GM12878 (cell line): ENCODE data around the gene NR2F2. TPM values are rescaled to one million over a fixed set of nuclear protein-coding genes. Genes with fewer than 3 reads are reported as not detected.

ENCODE experiments used
- ATAC-seq: fragments of 200-7000 bp; cut with Tn5 transposase; 3 replicates; pipeline ENCODE4 v1.9.1; 2020; ENCODE audit warnings: mild to moderate bottlenecking, moderate library complexity
- BruUV-seq: library from RNA; stranded (reverse); fragments of 400-500 nt; replicated peaks from 2 replicates; lab custom pipeline; 2021; lab: Mats Ljungman, UMichigan
- CTCF ChIA-PET: fragments of 300-600 bp; sonication (Branson Sonifier 250); formaldehyde crosslinking; extraction: SDS; loops from one replicate; lab custom pipeline; 2021; ENCODE audit warnings: inconsistent platforms; lab: Yijun Ruan, JAX
- POLR2A ChIA-PET: fragments of 350-600 bp; formaldehyde crosslinking; extraction: SDS; loops from one replicate; lab custom pipeline; 2021; ENCODE audit warnings: inconsistent platforms; lab: Charles Lee
- RAD21 ChIA-PET: fragments of 300-600 bp; sonication (Branson Sonifier 250); formaldehyde crosslinking; loops from one replicate; lab custom pipeline; 2023; ENCODE audit warnings: antibody characterized with exemption; ENCODE audit not compliant: unreplicated experiment; lab: Charles Lee
- SMC1A ChIA-PET: fragments of 300-600 bp; sonication (Branson Sonifier 250); formaldehyde crosslinking; loops from one replicate; lab custom pipeline; 2023; ENCODE audit not compliant: unreplicated experiment, uncharacterized antibody; lab: Charles Lee
- DNase-seq: peaks from one replicate; pipeline ENCODE4 v3.0.0-alpha.2; 2011; ENCODE audit warnings: low read depth, low spot score
- FAIRE-seq: peaks from 3 replicates; lab custom pipeline; 2011; peaks lifted over from hg19 to GRCh38; lab: Jason Lieb, UNC
- H2AFZ ChIP-seq: 2 replicates; pipeline ENCODE4 v1.6.0; 2011; ENCODE audit warnings: low read depth, low read length, control low read depth; ENCODE audit not compliant: control insufficient read depth
- H3K27ac ChIP-seq: 2 replicates; pipeline ENCODE4 v1.5.1; 2011; ENCODE audit warnings: control low read depth; ENCODE audit not compliant: control insufficient read depth, insufficient read depth
- H3K27me3 ChIP-seq, 2 experiments: replicated peaks in 1 of 2; 2 replicates each; pipeline versions ENCODE4 v1.6.0 to v1.6.1; 2011; ENCODE audit warnings: low read length in 1 of 2; ENCODE audit not compliant: control insufficient read depth in 2 of 2, insufficient read depth in 2 of 2
- H3K36me3 ChIP-seq, 2 experiments: 2 replicates each; pipeline ENCODE4 v1.5.1; 2011; ENCODE audit warnings: low read length in 1 of 2; ENCODE audit not compliant: control insufficient read depth in 2 of 2, insufficient read depth in 2 of 2
- H3K4me1 ChIP-seq: 2 replicates; pipeline ENCODE4 v1.6.1; 2011; ENCODE audit warnings: mild to moderate bottlenecking, low read length, moderate library complexity, mixed read lengths; ENCODE audit not compliant: control insufficient read depth, insufficient read depth
- H3K4me2 ChIP-seq: 2 replicates; pipeline ENCODE4 v1.6.0; 2011; ENCODE audit warnings: control low read depth; ENCODE audit not compliant: control insufficient read depth, insufficient read depth
- H3K4me3 ChIP-seq: fragments of 200-600 bp; sonication (generic); 2 replicates; pipeline ENCODE4 v1.5.1; 2016
- H3K79me2 ChIP-seq: 2 replicates; pipeline ENCODE4 v1.6.0; 2011; ENCODE audit warnings: low read length; ENCODE audit not compliant: control insufficient read depth, insufficient read depth
- H3K9ac ChIP-seq: 2 replicates; pipeline ENCODE4 v1.8.0; 2011; ENCODE audit warnings: low read length, control low read depth, mixed read lengths; ENCODE audit not compliant: control insufficient read depth, insufficient read depth
- H3K9me3 ChIP-seq: replicated peaks from 3 replicates; pipeline ENCODE4 v1.5.1; 2011; ENCODE audit warnings: mild to moderate bottlenecking, low read length; ENCODE audit not compliant: control insufficient read depth, insufficient read depth
- H4K20me1 ChIP-seq: 2 replicates; pipeline ENCODE4 v1.6.0; 2011; ENCODE audit not compliant: control insufficient read depth, insufficient read depth
- CREB1 ChIP-seq: IDR thresholded peaks from 2 replicates; pipeline ENCODE4 v1.6.1; 2012; ENCODE audit warnings: low read depth, mild to moderate bottlenecking, inconsistent platforms
- CREM ChIP-seq: IDR thresholded peaks from 2 replicates; pipeline ENCODE4 v1.6.1; 2014; ENCODE audit warnings: antibody characterized with exemption, low read depth
- ESRRA ChIP-seq: IDR thresholded peaks from 2 replicates; pipeline ENCODE4 v1.6.1; 2012; ENCODE audit warnings: mild to moderate bottlenecking, low read length, improper control_type of control experiment
- EZH2 ChIP-seq: IDR thresholded peaks from 2 replicates; pipeline ENCODE4 v1.6.1; 2012; ENCODE audit warnings: low read depth, mild to moderate bottlenecking, control low read depth, inconsistent platforms, low read length, borderline replicate concordance; ENCODE audit not compliant: control insufficient read depth
- POLR2AphosphoS5 ChIP-seq: IDR thresholded peaks from 2 replicates; pipeline ENCODE4 v1.6.1; 2011; ENCODE audit warnings: mild to moderate bottlenecking, low read length, inconsistent platforms
- RAD21 ChIP-seq: IDR thresholded peaks from 2 replicates; pipeline ENCODE4 v1.6.1; 2011; ENCODE audit warnings: mild to moderate bottlenecking, low read depth, low read length, moderate library complexity; ENCODE audit not compliant: insufficient read depth
- SUZ12 ChIP-seq: fragments of 200-600 bp; sonication (generic); IDR thresholded peaks from one replicate; pipeline ENCODE4 v1.6.1; 2018; ENCODE audit warnings: antibody characterized with exemption, mild to moderate bottlenecking; ENCODE audit not compliant: unreplicated experiment
- YY1 ChIP-seq: IDR thresholded peaks from 2 replicates; pipeline ENCODE4 v1.6.1; 2011; ENCODE audit warnings: low read depth, mild to moderate bottlenecking, low read length
- WGBS: methylation state at CpG from one replicate; pipeline ENCODE4 v1.1.6; 2016; ENCODE audit warnings: low lambda C conversion rate; ENCODE audit not compliant: insufficient replicate concordance, insufficient coverage; ENCODE audit errors: missing lambda C conversion rate; 5-methylcytosine and 5-hydroxymethylcytosine counted together
- in situ Hi-C: fragments of 300-500 bp; cut with MboI; formaldehyde crosslinking; loops from 9 replicates; pipeline ENCODE4 v1.14.3; 2018; ENCODE audit warnings: mixed read lengths
- intact Hi-C: fragments of 100-400 bp; cut with micrococcal nuclease; formaldehyde crosslinking; loops from one replicate; pipeline ENCODE4 v1.14.2; 2022; ENCODE audit not compliant: unreplicated experiment
- polyA plus RNA-seq, 11 experiments: library from polyadenylated mRNA; depleted of rRNA in 4 of 11; unstranded in 6 of 11; stranded (reverse) in 5 of 11; fragments of >200 nt; fragmentation: Nextera tagmentation in 4 of 11; fragmentation: Illumina TruSeq in 1 of 11; extraction: Ambion mirVana in 4 of 11; extraction: Trizol in 1 of 11; gene quantifications; 1 replicate in 1 of 11; 2 replicates in 10 of 11; pipeline versions ENCODE4 v1.2.1 to v1.2.3, GENCODE V29; 2011 to 2016; ENCODE audit warnings: inconsistent platforms in 2 of 11, missing spikeins in 2 of 11, low read depth in 1 of 11
- total RNA-seq, 4 experiments: library from RNA; depleted of rRNA in 3 of 4; stranded (reverse); fragments of >200 nt in 3 of 4; fragmentation: Illumina TruSeq in 1 of 4; extraction: Trizol in 1 of 4; gene quantifications; 2 replicates each; pipeline versions ENCODE4 v1.2.1 to v1.2.3, GENCODE V29; 2013 to 2021
- TF ChIP-seq, protein P1 (sequence below): fragments of 450-650 bp; IDR thresholded peaks from 2 replicates; pipeline ENCODE4 v1.6.1; 2016; ENCODE audit warnings: mild to moderate bottlenecking, moderate library complexity, borderline replicate concordance
- TF ChIP-seq, protein P2 (sequence below): fragments of 450-650 bp; IDR thresholded peaks from 2 replicates; pipeline ENCODE4 v1.6.1; 2016; ENCODE audit warnings: mild to moderate bottlenecking

NR2F2 gene
- total and polyA plus RNA-seq, 10 of the 15 experiments (the other 5 are each of a cell fraction or from before 2014, with no cell fraction given) = 1.1 to 10.1 (median 3.2) TPM

DNA sequence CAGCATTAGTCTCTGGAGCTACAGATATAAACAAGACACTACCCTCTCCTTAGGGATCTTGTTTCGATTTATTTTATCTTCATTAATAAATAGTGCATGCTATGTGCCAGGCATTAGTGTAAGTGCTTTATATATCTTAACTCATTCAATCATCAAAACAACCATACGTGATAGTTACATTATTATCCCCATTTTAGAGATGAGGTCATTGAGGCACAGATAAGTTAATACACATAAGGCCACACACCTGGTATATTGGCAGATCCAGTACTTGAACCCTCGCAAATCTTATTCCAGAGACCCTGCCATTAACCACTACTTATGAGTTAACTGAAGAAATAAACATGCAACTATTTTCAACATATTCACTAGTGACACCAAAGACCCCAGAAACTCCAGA is 25.7 kb upstream of the NR2F2 start:
- H3K4me3 ChIP-seq = no peak overlapping the region
- ATAC-seq = no peak
- in situ Hi-C loops = no loop called here

More for the DNA sequence above, 25.7 kb upstream of the NR2F2 start:
- intact Hi-C loops = no loop called here
- H3K27ac ChIP-seq = no peak overlapping the region
- H3K9me3 ChIP-seq = no peaks in the 10 kb centered on the region; the same call in 2 of the 3 replicates
- CTCF ChIA-PET = no interaction called here
- POLR2A ChIA-PET = no interaction called here
- H3K79me2 ChIP-seq = no peaks in the 10 kb centered on the region
- no peaks in the 10 kb centered on the region for H4K20me1 ChIP-seq
- DNase-seq (no peak), FAIRE-seq (no peak)
- no peak overlapping the region for H3K9ac ChIP-seq
- H2AFZ ChIP-seq = no peak overlapping the region
- no peak overlapping the region for H3K4me2 ChIP-seq
- no peaks in the 10 kb centered on the region for H3K36me3 ChIP-seq
- no peak for TF ChIP-seq CREB1
- TF ChIP-seq RAD21 = no peak
- TF ChIP-seq ESRRA = no peak
- TF ChIP-seq, protein P1, sequence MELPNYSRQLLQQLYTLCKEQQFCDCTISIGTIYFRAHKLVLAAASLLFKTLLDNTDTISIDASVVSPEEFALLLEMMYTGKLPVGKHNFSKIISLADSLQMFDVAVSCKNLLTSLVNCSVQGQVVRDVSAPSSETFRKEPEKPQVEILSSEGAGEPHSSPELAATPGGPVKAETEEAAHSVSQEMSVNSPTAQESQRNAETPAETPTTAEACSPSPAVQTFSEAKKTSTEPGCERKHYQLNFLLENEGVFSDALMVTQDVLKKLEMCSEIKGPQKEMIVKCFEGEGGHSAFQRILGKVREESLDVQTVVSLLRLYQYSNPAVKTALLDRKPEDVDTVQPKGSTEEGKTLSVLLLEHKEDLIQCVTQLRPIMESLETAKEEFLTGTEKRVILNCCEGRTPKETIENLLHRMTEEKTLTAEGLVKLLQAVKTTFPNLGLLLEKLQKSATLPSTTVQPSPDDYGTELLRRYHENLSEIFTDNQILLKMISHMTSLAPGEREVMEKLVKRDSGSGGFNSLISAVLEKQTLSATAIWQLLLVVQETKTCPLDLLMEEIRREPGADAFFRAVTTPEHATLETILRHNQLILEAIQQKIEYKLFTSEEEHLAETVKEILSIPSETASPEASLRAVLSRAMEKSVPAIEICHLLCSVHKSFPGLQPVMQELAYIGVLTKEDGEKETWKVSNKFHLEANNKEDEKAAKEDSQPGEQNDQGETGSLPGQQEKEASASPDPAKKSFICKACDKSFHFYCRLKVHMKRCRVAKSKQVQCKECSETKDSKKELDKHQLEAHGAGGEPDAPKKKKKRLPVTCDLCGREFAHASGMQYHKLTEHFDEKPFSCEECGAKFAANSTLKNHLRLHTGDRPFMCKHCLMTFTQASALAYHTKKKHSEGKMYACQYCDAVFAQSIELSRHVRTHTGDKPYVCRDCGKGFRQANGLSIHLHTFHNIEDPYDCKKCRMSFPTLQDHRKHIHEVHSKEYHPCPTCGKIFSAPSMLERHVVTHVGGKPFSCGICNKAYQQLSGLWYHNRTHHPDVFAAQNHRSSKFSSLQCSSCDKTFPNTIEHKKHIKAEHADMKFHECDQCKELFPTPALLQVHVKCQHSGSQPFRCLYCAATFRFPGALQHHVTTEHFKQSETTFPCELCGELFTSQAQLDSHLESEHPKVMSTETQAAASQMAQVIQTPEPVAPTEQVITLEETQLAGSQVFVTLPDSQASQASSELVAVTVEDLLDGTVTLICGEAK = no peak
- TF ChIP-seq, protein P2, sequence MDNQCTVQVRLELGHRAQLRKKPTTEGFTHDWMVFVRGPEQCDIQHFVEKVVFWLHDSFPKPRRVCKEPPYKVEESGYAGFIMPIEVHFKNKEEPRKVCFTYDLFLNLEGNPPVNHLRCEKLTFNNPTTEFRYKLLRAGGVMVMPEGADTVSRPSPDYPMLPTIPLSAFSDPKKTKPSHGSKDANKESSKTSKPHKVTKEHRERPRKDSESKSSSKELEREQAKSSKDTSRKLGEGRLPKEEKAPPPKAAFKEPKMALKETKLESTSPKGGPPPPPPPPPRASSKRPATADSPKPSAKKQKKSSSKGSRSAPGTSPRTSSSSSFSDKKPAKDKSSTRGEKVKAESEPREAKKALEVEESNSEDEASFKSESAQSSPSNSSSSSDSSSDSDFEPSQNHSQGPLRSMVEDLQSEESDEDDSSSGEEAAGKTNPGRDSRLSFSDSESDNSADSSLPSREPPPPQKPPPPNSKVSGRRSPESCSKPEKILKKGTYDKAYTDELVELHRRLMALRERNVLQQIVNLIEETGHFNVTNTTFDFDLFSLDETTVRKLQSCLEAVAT = no peak
- no peak for TF ChIP-seq YY1
- TF ChIP-seq EZH2 = no peak
- no peak for TF ChIP-seq CREM
- TF ChIP-seq SUZ12 = no peak
- TF ChIP-seq POLR2AphosphoS5 = no peak
- RAD21 ChIA-PET = no interaction called here
- SMC1A ChIA-PET = no interaction called here
- no peaks in the 10 kb centered on the region for H3K4me1 ChIP-seq
- H3K27me3 ChIP-seq = no peaks in the 10 kb centered on the region
- BruUV-seq = no TSS peak
- 24% methylated on average over 3 of the region's 3 CpGs for WGBS
